C1 segment of cervical spinal cord (tissue), 14 donors: ENCODE data around the gene NPAS3.
A peak's percentile ranks its signal among the peaks of the same experiment; 100 is the strongest.

Experiments
- DNase-seq, 14 donors: peaks; one replicate each; lab custom pipeline; 2025; lab: John Stamatoyannopoulos, UW

NPAS3 gene

GRCh38 chr14:32940066-32940651 is 1.5 kb downstream of the NPAS3 start:
- DNase-seq: peak in 3 of 14 donors; percentile 20 to 58 (median 56)

GRCh38 chr14:32940711-32941667 is 2.3 kb downstream of the NPAS3 start:
- no peak for DNase-seq

- no peak for DNase-seq
Observed at GRCh38 chr14:32941668-32942065, 3.0 kb downstream of the NPAS3 start.

GRCh38 chr14:32947081-32947480 is 8.4 kb downstream of the NPAS3 start:
- no peak for DNase-seq

GRCh38 chr14:32947792-32948191 is 9.1 kb downstream of the NPAS3 start:
- DNase-seq: no peak

GRCh38 chr14:32950584-32950983 is 11.9 kb downstream of the NPAS3 start:
- DNase-seq: no peak

- no peak for DNase-seq
Observed at GRCh38 chr14:32967421-32967820, 28.7 kb downstream of the NPAS3 start.

GRCh38 chr14:32968972-32969544 is 30.4 kb downstream of the NPAS3 start:
- DNase-seq: no peak

- DNase-seq: no peak
Observed at GRCh38 chr14:32977913-32978312, 39.2 kb downstream of the NPAS3 start.

GRCh38 chr14:32978691-32979255 is 40.1 kb downstream of the NPAS3 start:
- DNase-seq: no peak

- DNase-seq: no peak
Observed at GRCh38 chr14:32980178-32980901, 41.7 kb downstream of the NPAS3 start.

- no peak for DNase-seq
Observed at GRCh38 chr14:32980902-32981501, 42.3 kb downstream of the NPAS3 start.

- no peak for DNase-seq
Observed at GRCh38 chr14:32984241-32984930, 45.7 kb downstream of the NPAS3 start.

GRCh38 chr14:32985866-32986265 is 47.2 kb downstream of the NPAS3 start:
- DNase-seq: peak in 7 of 14 donors; percentile 0 to 42 (median 18)

- peak in 12 of 14 donors; percentile 22 to 88 (median 62) for DNase-seq
Observed at GRCh38 chr14:32986791-32987540, 48.3 kb downstream of the NPAS3 start.

- no peak for DNase-seq
Observed at GRCh38 chr14:32991691-32992090, 53.0 kb downstream of the NPAS3 start.

GRCh38 chr14:32993921-32994320 is 55.2 kb downstream of the NPAS3 start:
- no peak for DNase-seq

GRCh38 chr14:32996343-32996742 is 57.7 kb downstream of the NPAS3 start:
- no peak for DNase-seq

- DNase-seq: no peak
Observed at GRCh38 chr14:32998433-32998832, 59.8 kb downstream of the NPAS3 start.

- no peak for DNase-seq
Observed at GRCh38 chr14:33009673-33010072, 71.0 kb downstream of the NPAS3 start.
